Endodermal cell (in vitro differentiated cells): ENCODE data around the gene FBXL13. TPM values are rescaled to one million over a fixed set of nuclear protein-coding genes. Genes with fewer than 3 reads are reported as not detected.

Source experiments
- DNase-seq: peaks from one replicate; pipeline ENCODE4 v3.0.0-alpha.2; 2017
- H3K27ac ChIP-seq: 2 replicates; pipeline ENCODE4 v1.5.1; 2013; ENCODE audit warnings: mild to moderate bottlenecking, low read depth, low read length, moderate library complexity
- H3K27me3 ChIP-seq: 2 replicates; pipeline ENCODE4 v1.6.1; 2013; ENCODE audit warnings: mild to moderate bottlenecking, low read length, moderate library complexity; ENCODE audit not compliant: insufficient read depth, control insufficient read depth, poor library complexity, severe bottlenecking
- H3K36me3 ChIP-seq: 2 replicates; pipeline ENCODE4 v1.7.0; 2013; ENCODE audit warnings: mild to moderate bottlenecking, low read length, moderate library complexity; ENCODE audit not compliant: control insufficient read depth, insufficient read depth
- H3K4me1 ChIP-seq: one replicate; pipeline ENCODE4 v1.7.0; 2013; ENCODE audit warnings: low read length; ENCODE audit not compliant: control insufficient read depth, insufficient read depth
- H3K4me3 ChIP-seq: 2 replicates; pipeline ENCODE4 v1.5.1; 2013; ENCODE audit warnings: mild to moderate bottlenecking, low read length, moderate library complexity
- H3K9ac ChIP-seq: 2 replicates; pipeline ENCODE4 v1.6.1; 2013; ENCODE audit warnings: mild to moderate bottlenecking, low read length, moderate library complexity; ENCODE audit not compliant: poor library complexity, severe bottlenecking; ENCODE audit errors: extremely low read depth
- H3K9me3 ChIP-seq: 2 replicates; pipeline ENCODE4 v1.6.1; 2013; ENCODE audit warnings: mild to moderate bottlenecking, low read length, moderate library complexity; ENCODE audit not compliant: control insufficient read depth
- H3K27ac Mint-ChIP-seq: 2 replicates; pipeline ENCODE4 v1.8.0; 2020; ENCODE audit warnings: mixed read lengths
- H3K27me3 Mint-ChIP-seq: 2 replicates; pipeline ENCODE4 v1.8.0; 2021; ENCODE audit warnings: mild to moderate bottlenecking, mixed read lengths; ENCODE audit not compliant: insufficient read depth
- H3K36me3 Mint-ChIP-seq: 2 replicates; pipeline ENCODE4 v1.8.0; 2020; ENCODE audit warnings: low read depth, mixed read lengths
- H3K4me1 Mint-ChIP-seq: 2 replicates; pipeline ENCODE4 v1.8.0; 2020; ENCODE audit warnings: mixed read lengths
- H3K4me3 Mint-ChIP-seq: 2 replicates; pipeline ENCODE4 v1.8.0; 2020; ENCODE audit warnings: mild to moderate bottlenecking, moderate library complexity, mixed read lengths
- H3K9me3 Mint-ChIP-seq: 2 replicates; pipeline ENCODE4 v1.8.0; 2020; ENCODE audit warnings: mild to moderate bottlenecking, mixed read lengths
- CTCF ChIP-seq: fragments of 200-600 bp; sonication (generic); conservative IDR thresholded peaks from 2 replicates; pipeline ENCODE4 v1.5.0; 2021; ENCODE audit warnings: antibody characterized with exemption, mild to moderate bottlenecking
- WGBS, 2 experiments: methylation state at CpG; one replicate each; pipeline versions ENCODE4 v1.1.5 to v1.1.7; 2013; ENCODE audit warnings: missing lambda C conversion rate in 2 of 2, mixed read lengths in 1 of 2; ENCODE audit not compliant: insufficient coverage in 1 of 2, insufficient read length in 1 of 2; 5-methylcytosine and 5-hydroxymethylcytosine counted together
- total RNA-seq, 2 donors: library from RNA; stranded (reverse); fragmentation: NEBNext Ultra II Directional in 1 of 2; extraction: Animal tissue kit (Norgen Biotek cat#: 25700) in 1 of 2; gene quantifications; 2 replicates in 1 of 2; 3 replicates in 1 of 2; pipeline ENCODE4 v1.2.1, GENCODE V29; 2021

The FBXL13 gene
- total RNA-seq, 2 donors from 2014 or later, result 2.1 to 2.7 TPM

GRCh38 chr7:102988088-102988487 is 86.5 kb downstream of the FBXL13 start:
- no peak overlapping the region for H3K9ac ChIP-seq
- peaks cover 1% of the 10 kb centered on the region for H3K9me3 ChIP-seq
- 95 to 100% methylated on average over 1 to 2 of the region's 2 CpGs for WGBS, 2 experiments
- no peak overlapping the region for H3K27ac ChIP-seq
- no peaks in the 10 kb centered on the region for H3K27me3 ChIP-seq
- Mint-ChIP-seq H3K4me1 (no peaks in the 10 kb centered on the region), H3K27me3 (no peaks in the 10 kb centered on the region), H3K9me3 (no peaks in the 10 kb centered on the region), H3K4me3 (no peak overlapping the region), H3K27ac (no peak overlapping the region), H3K36me3 (no peaks in the 10 kb centered on the region)
- TF ChIP-seq CTCF, result no peak
- H3K36me3 ChIP-seq, result no peaks in the 10 kb centered on the region
- DNase-seq, result no peak
- no peak overlapping the region for H3K4me3 ChIP-seq
- H3K4me1 ChIP-seq, result no peaks in the 10 kb centered on the region

- H3K9me3 Mint-ChIP-seq, result no peaks in the 10 kb centered on the region
- Histone ChIP-seq H3K9me3 (peaks cover 4% of the 10 kb centered on the region), H3K27ac (no peak overlapping the region), H3K4me1 (no peaks in the 10 kb centered on the region), H3K9ac (no peak overlapping the region), H3K4me3 (no peak overlapping the region), H3K36me3 (no peaks in the 10 kb centered on the region), H3K27me3 (no peaks in the 10 kb centered on the region)
- H3K4me1 Mint-ChIP-seq, result no peaks in the 10 kb centered on the region
- no peaks in the 10 kb centered on the region for H3K27me3 Mint-ChIP-seq
- no peak overlapping the region for H3K27ac Mint-ChIP-seq
- H3K4me3 Mint-ChIP-seq, result no peak overlapping the region
- H3K36me3 Mint-ChIP-seq, result peaks cover 3% of the 10 kb centered on the region
- TF ChIP-seq CTCF, result no peak
- no peak for DNase-seq
Measured at GRCh38 chr7:102985176-102985783, 89.3 kb downstream of the FBXL13 start.

DNA sequence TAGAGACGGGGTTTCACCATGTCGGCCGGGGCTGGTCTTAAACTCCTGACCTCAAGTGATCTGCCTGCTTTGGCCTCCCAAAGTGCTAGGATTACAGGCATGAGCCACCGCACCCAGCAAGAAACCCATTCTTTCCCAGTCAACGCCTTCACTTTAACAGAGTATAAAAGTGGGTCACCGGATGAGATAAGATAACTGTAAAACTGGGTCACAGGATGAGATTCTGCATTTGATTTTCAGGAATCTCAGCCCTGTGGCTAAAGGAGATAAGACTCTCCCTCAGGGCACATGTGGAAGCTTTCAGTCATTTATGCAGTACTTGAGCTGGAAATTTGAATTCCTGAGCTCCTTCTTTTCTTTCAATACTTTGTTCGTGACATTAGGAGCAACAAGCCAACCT is 91.0 kb downstream of the FBXL13 start:
- Mint-ChIP-seq H3K27me3 (no peaks in the 10 kb centered on the region), H3K4me3 (no peak overlapping the region), H3K36me3 (peaks cover 3% of the 10 kb centered on the region), H3K27ac (no peak overlapping the region), H3K9me3 (peaks cover 5% of the 10 kb centered on the region), H3K4me1 (no peaks in the 10 kb centered on the region)
- WGBS, 2 experiments, result 84 to 97% methylated on average over 4 to 7 of the region's 7 CpGs
- H3K27ac ChIP-seq, result no peak overlapping the region
- H3K36me3 ChIP-seq, result no peaks in the 10 kb centered on the region
- H3K27me3 ChIP-seq, result no peaks in the 10 kb centered on the region
- TF ChIP-seq CTCF, result no peak
- no peaks in the 10 kb centered on the region for H3K4me1 ChIP-seq
- no peak overlapping the region for H3K4me3 ChIP-seq
- no peak overlapping the region for H3K9ac ChIP-seq
- no peak for DNase-seq
- peaks cover 10% of the 10 kb centered on the region for H3K9me3 ChIP-seq
